Activated naive CD4-positive, alpha-beta T cell treated with anti-CD3 and anti-CD28 coated beads, Interleukin-2, amount 10 ng/mL, durations not matched to agents 7 days and 5 days (primary cell): ENCODE data around the gene RBM19.

Experiments
- CTCF ChIA-PET: fragments of 350-600 bp; sonication (Branson Sonifier 250); formaldehyde crosslinking; loops from one replicate; lab custom pipeline; 2021; ENCODE audit warnings: antibody characterized with exemption; lab: Charles Lee
- DNase-seq: peaks from one replicate; pipeline ENCODE4 v3.0.0-alpha.2; 2020
- H3K27ac Mint-ChIP-seq: one replicate; pipeline ENCODE4 v1.8.0; 2021; ENCODE audit warnings: mild to moderate bottlenecking, moderate library complexity, mixed read lengths
- H3K27me3 Mint-ChIP-seq: one replicate; pipeline ENCODE4 v1.8.0; 2021; ENCODE audit warnings: mild to moderate bottlenecking, mixed read lengths
- H3K36me3 Mint-ChIP-seq: one replicate; pipeline ENCODE4 v1.8.0; 2021; ENCODE audit warnings: mixed read lengths
- H3K4me1 Mint-ChIP-seq: one replicate; pipeline ENCODE4 v1.8.0; 2021; ENCODE audit warnings: mixed read lengths
- H3K4me3 Mint-ChIP-seq: one replicate; pipeline ENCODE4 v1.8.0; 2021; ENCODE audit warnings: mild to moderate bottlenecking, moderate library complexity, mixed read lengths
- H3K9me3 Mint-ChIP-seq: one replicate; pipeline ENCODE4 v1.8.0; 2021; ENCODE audit warnings: mixed read lengths

The RBM19 gene

DNA sequence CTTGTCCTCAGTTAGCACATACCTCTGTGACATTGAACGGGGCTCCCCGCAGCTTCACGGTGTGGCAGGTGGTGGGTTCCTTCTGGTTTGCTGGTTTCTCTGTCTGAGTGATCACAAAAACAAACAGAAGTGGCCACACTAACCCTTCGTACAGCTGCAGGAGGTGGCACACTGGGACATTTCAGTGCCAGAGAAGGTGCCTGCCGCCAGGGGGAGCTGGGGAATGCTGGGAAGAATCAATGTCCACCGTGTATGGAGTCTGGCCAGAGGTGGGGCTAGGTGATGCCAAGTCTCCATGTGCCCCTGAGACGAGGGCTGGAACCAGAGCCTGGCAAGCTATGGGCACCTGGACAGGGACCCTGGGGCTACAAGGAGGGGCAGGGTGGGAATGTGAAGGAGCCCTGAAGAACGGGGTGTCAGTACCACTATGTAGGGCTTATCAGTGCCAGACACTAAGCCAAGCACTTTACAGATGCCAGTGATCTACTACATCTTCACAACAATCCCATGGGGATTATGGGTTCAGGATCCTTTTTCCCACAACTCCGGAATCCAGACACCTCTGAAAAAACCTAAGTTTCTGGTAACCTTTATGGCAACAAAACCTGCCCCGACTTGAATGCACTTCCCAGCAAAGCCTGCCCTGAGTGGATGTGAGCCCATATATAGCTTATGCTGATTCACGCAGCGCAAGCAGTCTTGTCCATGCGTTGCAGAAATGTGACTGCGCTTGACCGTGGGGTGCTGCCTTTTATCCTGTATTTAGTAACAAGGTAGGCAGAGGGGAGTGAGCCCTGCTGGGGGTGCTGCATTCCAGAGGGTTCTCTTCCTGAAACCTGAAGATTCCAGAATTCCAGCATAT is 10.8 kb downstream of the RBM19 start:
- CTCF ChIA-PET, result no interaction called here
- H3K27me3 Mint-ChIP-seq, result no peaks in the 10 kb centered on the region
- DNase-seq, result no peak

GRCh38 chr12:113954547-113954946 is 11.6 kb downstream of the RBM19 start:
- H3K27me3 Mint-ChIP-seq, result no peaks in the 10 kb centered on the region
- no peak overlapping the region for H3K4me3 Mint-ChIP-seq
- peaks cover 23% of the 10 kb centered on the region for H3K36me3 Mint-ChIP-seq
- DNase-seq, result no peak
- no peak overlapping the region for H3K27ac Mint-ChIP-seq
- no peaks in the 10 kb centered on the region for H3K4me1 Mint-ChIP-seq
- CTCF ChIA-PET, result no interaction called here
- no peaks in the 10 kb centered on the region for H3K9me3 Mint-ChIP-seq

More for the DNA sequence above, 10.8 kb downstream of the RBM19 start:
- H3K36me3 Mint-ChIP-seq, result peaks cover 22% of the 10 kb centered on the region
- H3K4me3 Mint-ChIP-seq, result no peak overlapping the region
- no peaks in the 10 kb centered on the region for H3K9me3 Mint-ChIP-seq
- peaks cover under 1% of the 10 kb centered on the region for H3K4me1 Mint-ChIP-seq
- no peak overlapping the region for H3K27ac Mint-ChIP-seq

DNA sequence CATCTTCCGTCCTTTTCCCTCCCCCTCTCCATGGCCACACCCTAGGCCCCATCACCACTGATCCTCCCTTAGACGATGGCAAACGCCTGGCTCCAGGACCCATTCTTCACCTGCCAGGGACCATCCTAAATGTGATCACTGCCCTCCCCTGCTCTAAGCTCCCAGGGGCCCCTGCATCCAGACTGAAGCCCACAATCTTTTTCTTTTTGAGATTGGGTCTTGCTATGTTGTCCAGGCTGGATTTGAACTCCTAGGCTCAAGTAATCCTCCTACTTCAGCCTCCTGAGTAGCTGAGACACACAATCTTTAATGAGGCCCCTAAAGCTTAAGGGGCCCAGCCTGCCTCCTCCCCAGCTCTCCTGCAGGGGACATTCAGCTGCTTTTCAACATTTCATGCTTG is 15.3 kb downstream of the RBM19 start:
- H3K36me3 Mint-ChIP-seq, result peaks cover 26% of the 10 kb centered on the region
- CTCF ChIA-PET, result no interaction called here
- no peak for DNase-seq

DNA sequence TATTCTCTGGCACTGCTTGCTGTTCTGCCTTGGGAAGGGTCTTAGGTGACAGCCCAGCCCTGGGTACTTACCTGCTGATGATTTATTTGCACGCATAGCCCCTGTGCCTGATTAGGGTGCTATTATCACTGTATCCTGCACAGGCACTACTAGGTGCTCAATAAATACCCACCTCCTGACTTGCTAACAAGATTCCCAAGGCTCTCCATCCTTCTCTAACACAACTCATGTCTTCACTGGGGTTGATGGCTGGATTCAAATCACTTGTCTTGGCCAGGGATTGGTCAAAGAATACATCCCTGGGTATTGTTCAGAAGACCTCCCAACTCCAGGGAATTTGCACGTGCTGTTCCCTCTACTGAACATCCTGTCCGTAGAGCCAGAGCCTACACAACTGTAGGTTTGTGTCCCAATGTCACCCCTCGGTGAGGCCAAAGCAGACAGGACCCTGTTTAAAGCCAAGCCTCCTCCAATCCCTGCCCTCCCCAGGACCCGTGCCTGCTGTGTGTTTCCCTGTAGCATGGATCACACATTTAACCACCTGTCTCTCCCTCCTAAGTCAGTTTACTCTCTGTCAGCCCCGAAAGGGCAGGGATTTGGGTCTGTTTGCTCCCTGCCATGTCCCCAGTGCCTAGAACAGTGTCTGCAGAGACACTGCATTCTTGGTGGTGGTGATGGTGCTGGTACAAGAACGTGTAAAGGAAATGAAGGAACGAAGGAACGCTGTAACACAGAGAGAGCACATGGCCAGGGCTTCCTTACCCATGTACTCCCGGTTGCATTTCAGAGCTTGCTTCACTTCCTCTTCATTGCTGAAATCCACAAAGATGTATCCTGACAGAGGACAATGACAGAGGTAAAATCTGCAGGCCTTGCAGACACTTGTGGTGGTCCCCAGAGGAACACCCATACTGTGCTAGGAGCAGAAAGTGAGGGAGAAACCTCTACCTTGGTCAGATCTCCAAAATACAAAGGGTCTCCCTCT is 16.5 kb downstream of the RBM19 start:
- CTCF ChIA-PET, result no interaction called here
- Mint-ChIP-seq H3K27me3 (no peaks in the 10 kb centered on the region), H3K9me3 (no peaks in the 10 kb centered on the region), H3K4me1 (no peaks in the 10 kb centered on the region), H3K27ac (no peak overlapping the region), H3K4me3 (no peak overlapping the region), H3K36me3 (peaks cover 24% of the 10 kb centered on the region)
- no peak for DNase-seq

More for the DNA sequence above, 15.3 kb downstream of the RBM19 start:
- Mint-ChIP-seq H3K4me3 (no peak overlapping the region), H3K9me3 (no peaks in the 10 kb centered on the region), H3K4me1 (no peaks in the 10 kb centered on the region), H3K27ac (no peak overlapping the region), H3K27me3 (no peaks in the 10 kb centered on the region)

DNA sequence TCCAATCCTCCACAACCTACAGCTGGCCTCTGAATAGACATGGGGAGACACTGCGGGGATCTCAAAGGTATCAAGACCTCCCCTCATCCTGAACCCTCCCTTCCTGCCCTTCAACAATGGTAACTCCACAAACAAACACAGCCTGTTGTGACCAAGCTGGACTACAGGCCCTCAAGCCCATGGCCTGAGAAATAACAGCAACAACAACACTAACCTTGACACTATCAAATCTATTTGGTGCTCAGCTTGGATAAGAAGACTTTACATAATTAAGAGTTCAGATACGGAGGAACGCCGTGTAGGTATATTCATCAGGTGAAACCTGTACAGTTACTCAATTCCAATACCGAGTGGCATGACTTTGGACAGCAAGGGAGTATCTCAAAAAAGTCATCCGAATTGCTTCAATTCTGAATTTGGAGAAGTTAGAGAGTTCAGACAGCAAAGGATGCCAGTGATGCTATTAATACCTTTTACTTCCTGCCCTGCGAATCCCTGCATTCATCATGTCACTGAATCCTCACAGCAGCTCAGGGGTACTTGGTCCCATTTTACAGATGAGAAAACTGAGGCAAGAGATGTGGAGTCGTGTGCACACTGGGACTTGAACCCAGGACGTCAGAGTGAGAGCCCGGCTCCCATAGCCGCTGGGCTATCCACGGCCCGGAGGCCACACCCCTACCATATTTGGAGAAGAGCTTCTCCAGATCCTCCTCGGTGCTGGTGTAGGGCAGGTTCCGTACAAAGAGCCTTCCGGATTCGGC is 17.8 kb downstream of the RBM19 start:
- Mint-ChIP-seq H3K4me1 (no peaks in the 10 kb centered on the region), H3K9me3 (no peaks in the 10 kb centered on the region), H3K4me3 (no peak overlapping the region), H3K27ac (no peak overlapping the region), H3K27me3 (no peaks in the 10 kb centered on the region), H3K36me3 (peaks cover 20% of the 10 kb centered on the region)
- CTCF ChIA-PET, result no interaction called here
- DNase-seq, result no peak

GRCh38 chr12:113946175-113946574 is 19.9 kb downstream of the RBM19 start:
- Mint-ChIP-seq H3K9me3 (no peaks in the 10 kb centered on the region), H3K27me3 (no peaks in the 10 kb centered on the region), H3K4me3 (no peak overlapping the region), H3K4me1 (no peaks in the 10 kb centered on the region), H3K27ac (no peak overlapping the region), H3K36me3 (peaks cover 29% of the 10 kb centered on the region)
- CTCF ChIA-PET, result no interaction called here
- no peak for DNase-seq

DNA sequence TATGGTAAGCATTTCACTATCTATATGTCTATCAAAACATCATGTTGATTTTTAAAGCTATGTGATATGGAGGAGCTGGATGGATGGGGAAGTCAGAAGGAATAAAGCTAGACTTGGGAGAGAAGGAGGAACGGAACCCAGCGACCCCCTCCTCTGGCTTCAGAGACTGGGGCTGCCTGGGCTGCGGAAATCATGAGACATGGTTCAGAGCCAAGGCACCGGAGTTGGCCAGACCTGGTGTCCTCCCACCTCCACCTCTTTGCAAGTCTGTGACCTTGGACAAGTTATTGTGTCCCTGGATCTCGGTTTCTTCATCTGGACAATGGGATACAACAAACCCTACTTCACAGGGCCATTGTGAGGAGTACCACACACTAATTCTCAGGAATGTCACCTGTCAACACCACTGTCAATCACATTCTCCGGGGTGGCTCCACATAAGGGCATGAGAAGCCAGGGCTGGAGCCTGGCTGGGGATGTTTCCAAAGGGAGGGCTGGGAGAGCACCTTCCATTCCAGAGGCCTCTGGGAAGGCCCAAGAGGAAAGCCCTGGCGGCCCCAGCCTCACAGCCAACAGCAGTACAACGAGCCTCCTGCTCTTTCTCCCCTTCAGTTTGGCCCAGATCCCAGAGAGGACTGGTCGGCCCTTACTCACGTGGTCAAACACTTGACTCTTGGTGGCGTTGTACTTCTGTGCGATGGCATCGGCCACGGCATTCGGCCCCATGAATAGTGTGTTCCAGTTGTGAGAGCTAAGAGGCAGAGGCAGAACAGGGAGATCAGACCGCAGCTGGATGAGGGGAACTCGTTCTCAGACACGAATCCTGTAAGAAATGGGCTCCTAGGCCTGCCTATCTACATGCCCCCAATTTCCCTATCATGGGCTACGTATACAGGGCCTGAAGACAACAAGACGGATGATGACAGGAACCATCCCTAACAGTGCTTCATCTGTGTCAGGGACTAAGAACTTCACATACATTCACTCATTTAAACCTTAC is 20.7 kb downstream of the RBM19 start:
- Mint-ChIP-seq H3K36me3 (peaks cover 32% of the 10 kb centered on the region), H3K4me3 (no peak overlapping the region)

GRCh38 chr12:113942209-113942608 is 23.9 kb downstream of the RBM19 start:
- H3K27ac Mint-ChIP-seq, result no peak overlapping the region
- H3K36me3 Mint-ChIP-seq, result peaks cover 28% of the 10 kb centered on the region
- H3K4me3 Mint-ChIP-seq, result no peak overlapping the region
- DNase-seq, result no peak
- H3K9me3 Mint-ChIP-seq, result no peaks in the 10 kb centered on the region
- CTCF ChIA-PET, result no interaction called here
- no peaks in the 10 kb centered on the region for H3K4me1 Mint-ChIP-seq
- no peaks in the 10 kb centered on the region for H3K27me3 Mint-ChIP-seq

More for the DNA sequence above, 20.7 kb downstream of the RBM19 start:
- Mint-ChIP-seq H3K27ac (no peak overlapping the region), H3K9me3 (no peaks in the 10 kb centered on the region), H3K27me3 (no peaks in the 10 kb centered on the region), H3K4me1 (no peaks in the 10 kb centered on the region)
- DNase-seq, result no peak
- CTCF ChIA-PET, result no interaction called here

DNA sequence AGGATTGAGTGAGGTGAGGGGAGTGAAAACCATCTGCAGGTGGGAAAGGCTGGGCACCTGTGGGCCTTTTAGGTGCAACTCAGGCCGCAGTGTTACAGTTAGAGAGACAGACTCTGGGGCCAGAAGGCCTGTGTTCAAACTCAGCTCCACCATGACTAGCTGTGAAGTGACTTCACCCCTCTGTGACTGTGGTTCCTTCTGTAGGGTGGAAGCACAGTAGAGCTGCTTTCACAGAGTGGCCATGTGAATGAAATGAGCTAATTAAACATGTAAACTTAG is 25.0 kb downstream of the RBM19 start:
- no peaks in the 10 kb centered on the region for H3K9me3 Mint-ChIP-seq
- CTCF ChIA-PET, result interaction anchor here (0.8 kb wide), 1 partner anchor 61 kb away, joined by 3 read pairs; no protein-coding TSS in a partner anchor

GRCh38 chr12:113940357-113941207 is 25.5 kb downstream of the RBM19 start:
- H3K27ac Mint-ChIP-seq, result no peak overlapping the region
- CTCF ChIA-PET, result no interaction called here
- H3K27me3 Mint-ChIP-seq, result no peaks in the 10 kb centered on the region
- DNase-seq, result no peak
- H3K36me3 Mint-ChIP-seq, result peaks cover 23% of the 10 kb centered on the region
- no peak overlapping the region for H3K4me3 Mint-ChIP-seq
- no peaks in the 10 kb centered on the region for H3K9me3 Mint-ChIP-seq
- no peaks in the 10 kb centered on the region for H3K4me1 Mint-ChIP-seq

More for the DNA sequence above, 25.0 kb downstream of the RBM19 start:
- H3K27me3 Mint-ChIP-seq, result no peaks in the 10 kb centered on the region
- H3K36me3 Mint-ChIP-seq, result peaks cover 23% of the 10 kb centered on the region
- no peak overlapping the region for H3K4me3 Mint-ChIP-seq
- H3K4me1 Mint-ChIP-seq, result no peaks in the 10 kb centered on the region
- DNase-seq, result no peak
- no peak overlapping the region for H3K27ac Mint-ChIP-seq

DNA sequence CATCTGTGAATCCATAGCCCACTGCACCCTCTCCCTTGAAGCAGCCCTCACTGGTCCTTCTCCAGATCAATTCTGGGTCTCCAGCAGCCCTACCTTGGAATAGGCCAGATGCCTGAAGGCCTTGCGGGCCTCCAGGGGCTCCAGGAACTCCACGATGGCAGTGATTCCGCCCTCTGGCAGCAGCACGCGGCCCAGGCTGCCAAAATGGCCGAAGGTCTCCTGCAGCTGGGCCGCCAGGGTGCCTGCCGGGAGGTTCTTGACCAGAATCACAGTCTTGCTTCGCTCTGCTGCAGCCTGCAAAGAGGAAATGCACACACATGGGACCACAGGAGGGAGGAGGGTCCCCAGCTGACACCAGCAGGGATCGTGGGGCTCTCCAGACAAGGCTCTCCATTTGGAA is 26.3 kb downstream of the RBM19 start:
- DNase-seq, result no peak
- CTCF ChIA-PET, result no interaction called here
- no peaks in the 10 kb centered on the region for H3K27me3 Mint-ChIP-seq
- H3K4me3 Mint-ChIP-seq, result no peak overlapping the region
- H3K9me3 Mint-ChIP-seq, result no peaks in the 10 kb centered on the region
- H3K36me3 Mint-ChIP-seq, result peaks cover 22% of the 10 kb centered on the region
- H3K27ac Mint-ChIP-seq, result no peak overlapping the region
- no peaks in the 10 kb centered on the region for H3K4me1 Mint-ChIP-seq

- CTCF ChIA-PET, result interaction anchor here (1.8 kb wide), 1 partner anchor 42 kb away, joined by 4 read pairs; no protein-coding TSS in a partner anchor
- Mint-ChIP-seq H3K4me1 (no peaks in the 10 kb centered on the region), H3K27ac (no peak overlapping the region), H3K27me3 (no peaks in the 10 kb centered on the region), H3K36me3 (peaks cover 21% of the 10 kb centered on the region), H3K9me3 (no peaks in the 10 kb centered on the region), H3K4me3 (no peak overlapping the region)
- no peak for DNase-seq
These were observed 27.7 kb downstream of the RBM19 start for GRCh38 chr12:113938471-113938870.
